H1 (cell line): ENCODE measurements around the gene CHD3. TPM values are rescaled to one million over a fixed set of nuclear protein-coding genes. Genes with fewer than 3 reads are reported as not detected.

Source experiments
- CHD7 ChIP-seq: fragments of 300-600 bp; sonication (generic); IDR thresholded peaks from 2 replicates; pipeline ENCODE4 v1.7.1; 2012; ENCODE audit warnings: low read length, moderate library complexity, mild to moderate bottlenecking, inconsistent platforms; ENCODE audit not compliant: insufficient replicate concordance
- EGR1 ChIP-seq: IDR thresholded peaks from 2 replicates; pipeline ENCODE4 v1.6.1; 2011; ENCODE audit warnings: low read depth, low read length, borderline replicate concordance
- HDAC2 ChIP-seq, 2 experiments: fragments of 300-600 bp in 1 of 2; sonication (generic) in 1 of 2; IDR thresholded peaks; 2 replicates each; pipeline ENCODE4 v1.6.1; 2011 to 2012; ENCODE audit warnings: low read depth in 2 of 2, low read length in 2 of 2, mild to moderate bottlenecking in 2 of 2, moderate library complexity in 2 of 2, borderline replicate concordance in 1 of 2, inconsistent platforms in 1 of 2
- SP1 ChIP-seq: IDR thresholded peaks from 2 replicates; pipeline ENCODE4 v1.6.1; 2011; ENCODE audit warnings: low read depth, low read length
- TAF7 ChIP-seq: optimal IDR thresholded peaks from 2 replicates; pipeline ENCODE3; 2011; ENCODE audit warnings: low read depth, mild to moderate bottlenecking, inconsistent platforms, low read length, moderate library complexity, borderline replicate concordance
- polyA plus RNA-seq, 7 experiments: library from polyadenylated mRNA; depleted of rRNA in 3 of 7; stranded (reverse) in 5 of 7; unstranded in 2 of 7; fragments of >200 nt in 5 of 7; fragments of 200-250 nt in 2 of 7; gene quantifications; 1 replicate in 5 of 7; 2 replicates in 1 of 7; 4 replicates in 1 of 7; pipeline versions ENCODE4 v1.2.1 to v1.2.3, GENCODE V29; 2011 to 2013; ENCODE audit warnings: missing spikeins in 2 of 7, mixed read lengths in 2 of 7
- total RNA-seq: library from RNA; stranded (reverse); fragmentation: NEBNext Ultra II Directional; extraction: Animal tissue kit (Norgen Biotek cat#: 25700); gene quantifications from 2 replicates; pipeline ENCODE4 v1.2.1, GENCODE V29; 2021

Gene CHD3
- total and polyA plus RNA-seq, 2 of the 8 experiments (the other 6 are each of a cell fraction or from before 2014, with no cell fraction given), result 12.3 to 12.9 TPM

- TF ChIP-seq CHD7 (no peak), HDAC2 (IDR thresholded peaks at IDR 0.05; ENCODE audit: borderline replicate concordance in 1 of 2, low read depth in 2 of 2, low read length in 2 of 2) (no peak), EGR1 (no peak), SP1 (no peak), TAF7 (no peak)
Measured at GRCh38 chr17:7848739-7849129, 39.9 kb upstream of the CHD3 start (continued).
